HG03558 (cell line): ENCODE measurements around the gene HRH2.
"Not testable (repeated sequence)": the region's sequence is repeated elsewhere in the genome, so short reads cannot be mapped to it uniquely, and the experiment has no call there.

ENCODE experiments used
- ATAC-seq: cut with Tn5 transposase; IDR thresholded peaks from one replicate; pipeline ENCODE4 v1.9.1; 2021; ENCODE audit warnings: moderate number of reproducible peaks; ENCODE audit not compliant: unreplicated experiment; ENCODE audit errors: extremely low read depth

Gene HRH2

GRCh38 chr5:175753536-175754402 is 95.9 kb downstream of the HRH2 start:
- no peak for ATAC-seq

GRCh38 chr5:175759991-175760390 is 102.1 kb downstream of the HRH2 start:
- ATAC-seq: not testable (repeated sequence)
